ENCODE measurements around the gene SPATA2L. TPM values are rescaled to one million over a fixed set of nuclear protein-coding genes. Genes with fewer than 3 reads are reported as not detected.

The SPATA2L gene
- total and polyA plus RNA-seq, 2 of the 13 experiments (the other 11 are each of a cell fraction or from before 2014, with no cell fraction given), result 9.1 to 20.7 TPM

GRCh38 chr16:89720551-89720812 lies 19.0 kb upstream of the SPATA2L start (continued):
- TF ChIP-seq PATZ1 (CRISPR knock-in tag; IDR thresholded peaks at IDR 0.05) (no peak), PPARG (CRISPR knock-in tag; conservative IDR thresholded peaks at IDR 0.05) (no peak), JUN (CRISPR knock-in tag; IDR thresholded peaks at IDR 0.05) (0 out of 2 replicates have a peak, but pooled peaks have one; percentile 36), ZMYM4 (CRISPR knock-in tag; IDR thresholded peaks at IDR 0.05) (no peak), THRA (CRISPR knock-in tag; IDR thresholded peaks at IDR 0.05; ENCODE audit: borderline replicate concordance) (no peak), ARNT2 (CRISPR knock-in tag; IDR thresholded peaks at IDR 0.05; ENCODE audit: low read depth) (no peak), ZNF790 (CRISPR knock-in tag; IDR thresholded peaks at IDR 0.05; ENCODE audit: borderline replicate concordance) (no peak), TOPORS (CRISPR knock-in tag; IDR thresholded peaks at IDR 0.05) (no peak; the same call in 1 of the 2 replicates), BCLAF1 (IDR thresholded peaks at IDR 0.05) (no peak), ZNF607 (CRISPR knock-in tag; IDR thresholded peaks at IDR 0.05; ENCODE audit: borderline replicate concordance) (no peak), E2F2 (CRISPR knock-in tag; IDR thresholded peaks at IDR 0.05; ENCODE audit: borderline replicate concordance) (no peak), ZBTB10 (CRISPR knock-in tag; IDR thresholded peaks at IDR 0.05; ENCODE audit: borderline replicate concordance) (no peak)
